ENCODE data around the gene CCDC120.
A peak's percentile ranks its signal among the peaks of the same experiment; 100 is the strongest.

The CCDC120 gene

DNA sequence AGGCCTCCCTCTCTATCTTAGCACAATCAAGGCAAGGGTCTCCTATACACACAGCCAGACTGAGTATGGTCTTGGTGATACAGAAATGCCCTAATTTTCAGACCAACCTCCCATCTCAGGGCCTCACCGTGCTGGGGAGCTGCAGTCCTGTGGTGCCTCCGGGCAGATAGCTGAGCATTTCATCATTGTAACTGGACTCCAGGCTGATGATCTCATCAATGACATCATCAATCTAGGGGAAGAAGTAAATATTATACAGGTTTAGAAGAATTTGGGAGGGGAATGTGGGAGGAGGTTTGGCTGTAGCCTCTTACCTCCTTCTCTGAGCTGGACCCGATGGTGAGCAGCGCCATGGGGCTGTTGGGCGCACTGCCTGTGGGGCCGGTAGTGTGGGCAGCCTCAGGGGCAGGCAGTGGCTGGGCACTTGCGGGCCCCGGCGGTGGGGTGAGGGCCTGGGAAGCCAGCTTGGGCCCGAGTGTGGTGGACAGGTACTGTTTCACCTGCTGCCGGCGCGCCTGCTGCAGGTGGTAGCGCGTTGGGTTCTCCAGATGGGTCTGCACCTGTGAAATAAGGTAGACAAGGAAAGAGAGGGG lies 20.8 kb upstream of the CCDC120 start:
- peaks cover 68% of the 10 kb centered on the region for H3K36me3 ChIP-seq
- H3K27me3 ChIP-seq, result no peaks in the 10 kb centered on the region
- no peaks in the 10 kb centered on the region for H3K9me3 ChIP-seq
- H3K4me3 ChIP-seq (ENCODE audit: low read depth in 1 of 2, low read length in 1 of 2), result no peak overlapping the region
- peaks cover 28 to 47% of the 10 kb centered on the region in 2 experiments for H3K4me1 ChIP-seq (ENCODE audit: control insufficient read depth in 1 of 2, insufficient read depth in 1 of 2, low read depth in 1 of 2, low read length in 1 of 2)
- peak overlapping the region; percentile 98 for H3K27ac ChIP-seq
- TF ChIP-seq, protein P1, sequence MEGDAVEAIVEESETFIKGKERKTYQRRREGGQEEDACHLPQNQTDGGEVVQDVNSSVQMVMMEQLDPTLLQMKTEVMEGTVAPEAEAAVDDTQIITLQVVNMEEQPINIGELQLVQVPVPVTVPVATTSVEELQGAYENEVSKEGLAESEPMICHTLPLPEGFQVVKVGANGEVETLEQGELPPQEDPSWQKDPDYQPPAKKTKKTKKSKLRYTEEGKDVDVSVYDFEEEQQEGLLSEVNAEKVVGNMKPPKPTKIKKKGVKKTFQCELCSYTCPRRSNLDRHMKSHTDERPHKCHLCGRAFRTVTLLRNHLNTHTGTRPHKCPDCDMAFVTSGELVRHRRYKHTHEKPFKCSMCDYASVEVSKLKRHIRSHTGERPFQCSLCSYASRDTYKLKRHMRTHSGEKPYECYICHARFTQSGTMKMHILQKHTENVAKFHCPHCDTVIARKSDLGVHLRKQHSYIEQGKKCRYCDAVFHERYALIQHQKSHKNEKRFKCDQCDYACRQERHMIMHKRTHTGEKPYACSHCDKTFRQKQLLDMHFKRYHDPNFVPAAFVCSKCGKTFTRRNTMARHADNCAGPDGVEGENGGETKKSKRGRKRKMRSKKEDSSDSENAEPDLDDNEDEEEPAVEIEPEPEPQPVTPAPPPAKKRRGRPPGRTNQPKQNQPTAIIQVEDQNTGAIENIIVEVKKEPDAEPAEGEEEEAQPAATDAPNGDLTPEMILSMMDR (IDR thresholded peaks at IDR 0.05), result no peak

DNA sequence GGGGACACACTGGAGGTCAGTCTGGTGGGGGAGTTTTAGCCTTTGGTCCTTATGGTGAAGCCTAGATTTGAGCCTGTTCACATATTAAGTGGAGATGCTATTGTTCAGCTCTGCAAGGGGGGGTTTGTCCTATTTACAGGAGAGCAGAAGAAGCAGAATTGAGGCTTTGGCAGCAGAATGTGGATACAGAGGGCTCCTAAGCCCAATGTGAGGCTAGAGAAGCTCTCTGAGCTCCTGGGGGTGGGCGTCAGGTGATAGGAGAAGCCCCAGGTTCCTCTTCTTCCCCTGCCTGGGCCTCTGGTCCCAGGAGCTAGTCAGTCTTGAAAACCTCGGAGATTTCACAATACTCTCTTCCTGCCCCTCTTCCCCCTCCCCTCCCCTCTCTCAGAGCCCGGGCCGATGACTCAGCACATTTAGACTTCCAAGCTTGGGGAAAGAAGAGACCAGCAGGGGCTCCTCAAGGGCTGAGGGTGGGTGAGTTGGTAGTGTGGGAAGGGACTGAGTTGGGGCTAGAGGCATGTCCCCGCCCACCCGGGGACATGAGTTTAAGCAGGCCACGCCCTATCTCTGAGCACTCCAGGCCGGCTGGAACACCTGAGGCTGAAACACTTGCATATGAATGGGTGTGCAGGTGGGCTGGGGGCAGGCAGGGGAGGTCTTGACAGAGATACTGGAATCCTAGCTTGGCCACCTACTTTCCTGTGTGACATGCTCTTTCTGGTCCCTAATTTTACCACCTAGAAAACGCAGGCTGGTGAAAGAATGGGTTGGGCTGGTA lies 19.0 kb upstream of the CCDC120 start:
- TF ChIP-seq, protein P1 (IDR thresholded peaks at IDR 0.05), result peak; percentile 27
- Histone ChIP-seq H3K36me3 (peaks cover 49% of the 10 kb centered on the region), H3K27me3 (no peaks in the 10 kb centered on the region), H3K27ac (peak overlapping the region; percentile 98), H3K4me1 (ENCODE audit: control insufficient read depth in 1 of 2, insufficient read depth in 1 of 2, low read depth in 1 of 2, low read length in 1 of 2) (peaks cover 28 to 49% of the 10 kb centered on the region in 2 experiments), H3K4me3 (ENCODE audit: low read depth in 1 of 2, low read length in 1 of 2) (peak overlapping the region; percentile 71 to 93), H3K9me3 (no peaks in the 10 kb centered on the region)

DNA sequence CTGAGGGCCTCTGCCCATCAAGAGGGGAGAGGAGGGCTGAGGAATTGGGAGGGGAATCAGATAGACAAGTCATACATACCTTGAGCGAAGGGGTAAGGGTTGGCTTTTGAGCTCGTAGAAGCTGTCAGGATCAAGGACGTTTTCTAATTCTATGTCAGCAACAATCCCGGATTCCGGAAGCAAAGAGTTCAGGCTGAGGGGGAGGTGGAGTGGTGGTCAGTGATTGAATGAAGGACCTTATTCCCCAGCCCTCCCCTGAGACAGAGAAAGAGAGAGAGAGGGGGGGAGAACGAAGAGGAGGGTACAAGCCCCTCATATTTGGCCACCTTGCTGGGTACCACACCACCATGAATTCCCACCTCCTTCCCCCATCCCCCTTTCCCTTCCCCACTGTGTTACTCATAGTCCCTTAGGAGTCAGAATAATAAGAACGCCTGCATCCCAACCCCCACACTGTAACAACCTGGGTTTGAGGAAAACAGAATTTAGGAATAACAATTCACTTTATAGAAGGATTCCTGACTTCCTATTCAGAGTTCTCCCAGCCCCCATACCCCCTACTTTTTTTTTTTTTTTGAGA lies 18.3 kb upstream of the CCDC120 start:
- no peaks in the 10 kb centered on the region for H3K9me3 ChIP-seq
- H3K4me3 ChIP-seq (ENCODE audit: low read depth in 1 of 2, low read length in 1 of 2), result peak overlapping the region; percentile 71 to 93
- no peaks in the 10 kb centered on the region for H3K27me3 ChIP-seq
- TF ChIP-seq, protein P1 (IDR thresholded peaks at IDR 0.05), result no peak
- H3K27ac ChIP-seq, result peak overlapping the region; percentile 98
- H3K4me1 ChIP-seq (ENCODE audit: control insufficient read depth in 1 of 2, insufficient read depth in 1 of 2, low read depth in 1 of 2, low read length in 1 of 2), result peaks cover 28 to 49% of the 10 kb centered on the region in 2 experiments
- H3K36me3 ChIP-seq, result peaks cover 45% of the 10 kb centered on the region

DNA sequence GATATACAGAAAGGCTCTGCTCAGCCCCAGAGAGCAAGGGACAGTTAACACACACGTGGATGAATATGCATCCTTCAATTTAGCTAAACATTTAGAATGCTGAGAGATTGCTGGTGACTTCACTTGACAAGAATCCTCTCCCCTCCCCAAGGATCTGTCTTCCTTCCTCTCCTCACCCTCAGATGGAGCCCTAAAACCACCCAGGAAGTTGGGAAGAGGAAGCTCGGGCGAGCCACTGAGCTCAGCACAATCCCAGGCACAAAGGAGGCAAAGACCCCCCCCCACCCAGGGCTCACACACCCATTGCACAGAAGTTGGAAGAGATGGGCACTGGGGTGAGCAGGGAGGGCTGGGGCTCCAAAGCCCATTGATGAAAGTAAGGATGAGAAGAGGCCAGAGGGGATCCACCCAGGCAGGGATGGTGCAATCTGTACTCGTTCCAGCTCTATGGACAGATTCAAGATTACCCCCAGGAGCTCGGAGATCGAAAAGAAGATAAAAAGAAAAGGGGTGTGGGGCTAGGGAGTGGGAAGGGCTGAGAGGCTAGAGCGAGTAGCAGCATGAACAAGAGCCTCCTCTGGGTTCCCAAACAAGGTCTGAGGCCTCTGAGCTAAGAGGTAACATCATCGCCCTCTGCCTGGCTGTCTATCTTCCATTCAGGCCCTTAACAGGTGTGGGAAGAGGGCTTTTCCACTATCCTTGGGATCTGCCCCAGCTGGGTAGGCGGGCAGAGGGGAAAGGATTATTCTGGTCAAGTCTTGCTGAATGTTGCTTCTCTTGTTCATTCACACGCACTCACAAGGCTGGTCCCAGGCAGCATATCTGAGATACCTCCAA lies 16.8 kb upstream of the CCDC120 start:
- H3K36me3 ChIP-seq, result peaks cover 31% of the 10 kb centered on the region
- H3K27me3 ChIP-seq, result no peaks in the 10 kb centered on the region
- peak overlapping the region; percentile 98 for H3K27ac ChIP-seq
- peaks cover 28 to 49% of the 10 kb centered on the region in 2 experiments for H3K4me1 ChIP-seq (ENCODE audit: control insufficient read depth in 1 of 2, insufficient read depth in 1 of 2, low read depth in 1 of 2, low read length in 1 of 2)
- TF ChIP-seq, protein P1 (IDR thresholded peaks at IDR 0.05), result no peak
- H3K4me3 ChIP-seq (ENCODE audit: low read depth in 1 of 2, low read length in 1 of 2), result peak overlapping the region; percentile 71 to 93
- H3K9me3 ChIP-seq, result no peaks in the 10 kb centered on the region

DNA sequence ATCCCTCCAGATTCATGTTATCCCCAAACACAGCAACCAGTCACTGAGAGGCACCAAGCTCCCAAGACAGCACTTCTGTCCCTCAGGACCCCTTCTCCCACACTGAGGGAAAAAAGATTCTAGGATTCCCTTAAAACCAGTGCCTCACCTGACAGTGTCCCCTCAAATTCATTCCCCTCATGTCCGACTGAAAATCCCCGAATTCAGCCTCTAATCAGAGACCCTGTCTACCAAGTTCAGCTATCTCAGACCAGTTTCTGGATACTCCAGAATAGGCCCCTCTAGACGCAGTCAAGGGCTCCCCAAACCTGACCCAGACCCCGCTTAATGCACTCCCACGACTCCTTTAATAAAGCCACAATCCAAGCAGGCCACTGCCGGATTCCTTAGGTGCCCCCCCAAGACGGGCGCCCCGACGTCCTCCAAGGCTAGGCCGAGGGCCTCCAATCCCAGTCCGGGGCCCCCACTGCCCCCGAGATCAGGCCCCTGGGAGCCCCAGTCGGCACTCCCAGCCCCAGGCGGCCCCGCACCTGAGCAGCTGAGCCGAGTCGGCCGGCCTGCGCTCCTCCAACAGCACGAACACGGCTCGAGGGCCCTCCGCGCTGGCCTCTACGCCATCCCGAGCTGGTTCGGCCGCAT lies 16.1 kb upstream of the CCDC120 start:
- TF ChIP-seq, protein P1 (IDR thresholded peaks at IDR 0.05), result no peak
- peak overlapping the region; percentile 71 to 93 for H3K4me3 ChIP-seq (ENCODE audit: low read depth in 1 of 2, low read length in 1 of 2)
- H3K4me1 ChIP-seq (ENCODE audit: control insufficient read depth in 1 of 2, insufficient read depth in 1 of 2, low read depth in 1 of 2, low read length in 1 of 2), result peaks cover 28 to 49% of the 10 kb centered on the region in 2 experiments
- H3K9me3 ChIP-seq, result no peaks in the 10 kb centered on the region
- peak overlapping the region; percentile 98 for H3K27ac ChIP-seq
- H3K36me3 ChIP-seq, result peaks cover 24% of the 10 kb centered on the region
- no peaks in the 10 kb centered on the region for H3K27me3 ChIP-seq
